GM12873 (cell line): ENCODE results near the gene LRRC25.

ENCODE experiments used
- TF ChIP-seq, protein P1 (sequence below): IDR thresholded peaks from 2 replicates; pipeline ENCODE4 v1.5.1; 2012; ENCODE audit warnings: low read depth, mild to moderate bottlenecking, moderate library complexity, low read length, control low read depth; ENCODE audit not compliant: insufficient read depth; ENCODE audit errors: missing control alignments

The LRRC25 gene

DNA sequence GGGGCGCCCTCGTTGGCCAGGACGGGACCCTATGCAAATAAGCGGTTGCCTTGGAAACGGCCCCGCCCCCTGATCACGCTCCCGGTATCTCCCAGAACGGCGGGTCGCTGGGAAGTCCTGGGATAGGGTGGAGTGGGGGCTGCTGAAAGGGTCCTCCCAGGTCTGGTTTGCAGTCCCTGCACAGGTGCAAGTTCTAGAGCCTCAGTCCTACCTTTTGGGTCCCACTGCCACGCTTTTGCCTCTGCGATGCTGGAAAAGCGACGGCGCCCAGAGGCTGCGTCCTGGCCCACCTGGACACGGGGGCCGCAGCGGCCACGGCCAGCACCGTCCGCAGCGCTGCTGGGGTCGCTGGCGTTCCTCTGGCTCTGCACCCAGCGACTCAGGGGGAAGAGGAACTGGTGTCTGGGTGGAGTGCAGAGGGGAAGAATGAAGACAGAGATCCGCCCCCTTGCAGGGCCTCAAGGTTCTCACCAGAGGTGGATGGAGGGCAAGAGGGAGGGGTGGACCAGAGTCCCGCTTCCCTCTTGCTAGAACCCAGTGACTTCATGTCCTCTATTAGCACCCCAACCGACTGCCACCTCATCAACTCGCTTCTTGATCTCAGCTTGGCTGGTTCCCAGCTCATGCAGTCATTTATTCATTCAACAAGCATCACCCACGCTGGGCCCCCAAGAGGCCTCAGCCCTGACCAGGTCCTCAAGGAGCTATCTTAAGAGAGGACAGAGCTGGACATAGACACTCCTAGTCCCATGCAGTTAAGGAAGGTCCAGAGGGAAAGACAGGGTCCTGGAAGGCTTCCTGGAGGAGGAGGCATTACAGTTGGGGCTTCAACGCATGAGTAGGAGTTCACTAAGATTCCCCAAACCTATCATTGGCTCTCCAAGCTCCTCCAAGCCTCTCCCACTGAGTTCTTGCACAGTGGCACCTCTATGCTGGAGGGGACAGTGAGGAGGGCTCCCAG, at the start of gene LRRC25:
LRRC25 (minus strand) TSS at position 381 of the 961 bp plus-strand sequence. CDS start 659 bp downstream, outside the sequence.
- TF ChIP-seq, protein P1, sequence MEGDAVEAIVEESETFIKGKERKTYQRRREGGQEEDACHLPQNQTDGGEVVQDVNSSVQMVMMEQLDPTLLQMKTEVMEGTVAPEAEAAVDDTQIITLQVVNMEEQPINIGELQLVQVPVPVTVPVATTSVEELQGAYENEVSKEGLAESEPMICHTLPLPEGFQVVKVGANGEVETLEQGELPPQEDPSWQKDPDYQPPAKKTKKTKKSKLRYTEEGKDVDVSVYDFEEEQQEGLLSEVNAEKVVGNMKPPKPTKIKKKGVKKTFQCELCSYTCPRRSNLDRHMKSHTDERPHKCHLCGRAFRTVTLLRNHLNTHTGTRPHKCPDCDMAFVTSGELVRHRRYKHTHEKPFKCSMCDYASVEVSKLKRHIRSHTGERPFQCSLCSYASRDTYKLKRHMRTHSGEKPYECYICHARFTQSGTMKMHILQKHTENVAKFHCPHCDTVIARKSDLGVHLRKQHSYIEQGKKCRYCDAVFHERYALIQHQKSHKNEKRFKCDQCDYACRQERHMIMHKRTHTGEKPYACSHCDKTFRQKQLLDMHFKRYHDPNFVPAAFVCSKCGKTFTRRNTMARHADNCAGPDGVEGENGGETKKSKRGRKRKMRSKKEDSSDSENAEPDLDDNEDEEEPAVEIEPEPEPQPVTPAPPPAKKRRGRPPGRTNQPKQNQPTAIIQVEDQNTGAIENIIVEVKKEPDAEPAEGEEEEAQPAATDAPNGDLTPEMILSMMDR = no peak

DNA sequence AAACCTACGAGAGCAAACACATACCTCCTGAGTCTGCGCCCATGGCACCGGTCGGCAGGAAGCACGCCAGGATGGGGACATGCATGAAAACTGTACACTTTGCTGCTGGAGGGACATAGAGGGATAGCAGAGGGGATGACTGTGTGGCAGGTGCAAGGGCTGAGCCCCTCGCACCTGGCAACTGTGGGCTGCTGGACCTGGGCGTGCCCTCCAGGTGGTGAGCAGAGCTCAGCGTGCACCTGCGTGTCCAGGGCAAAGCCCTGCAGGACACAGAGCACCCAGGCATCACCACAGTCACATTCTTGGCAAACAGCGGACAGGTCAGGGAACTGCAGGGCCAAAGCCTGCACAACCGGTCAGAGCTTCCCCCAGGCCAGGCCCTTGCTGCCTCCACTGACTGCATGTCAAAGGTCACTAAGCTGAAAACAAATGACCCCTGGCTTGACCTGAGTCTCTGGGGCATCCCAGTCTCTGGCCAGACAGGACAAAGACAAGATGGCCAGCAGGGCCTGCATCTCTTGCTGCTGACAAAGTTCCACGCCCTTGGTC, 49.5 kb upstream of the LRRC25 start:
- TF ChIP-seq, protein P1 = no peak

DNA sequence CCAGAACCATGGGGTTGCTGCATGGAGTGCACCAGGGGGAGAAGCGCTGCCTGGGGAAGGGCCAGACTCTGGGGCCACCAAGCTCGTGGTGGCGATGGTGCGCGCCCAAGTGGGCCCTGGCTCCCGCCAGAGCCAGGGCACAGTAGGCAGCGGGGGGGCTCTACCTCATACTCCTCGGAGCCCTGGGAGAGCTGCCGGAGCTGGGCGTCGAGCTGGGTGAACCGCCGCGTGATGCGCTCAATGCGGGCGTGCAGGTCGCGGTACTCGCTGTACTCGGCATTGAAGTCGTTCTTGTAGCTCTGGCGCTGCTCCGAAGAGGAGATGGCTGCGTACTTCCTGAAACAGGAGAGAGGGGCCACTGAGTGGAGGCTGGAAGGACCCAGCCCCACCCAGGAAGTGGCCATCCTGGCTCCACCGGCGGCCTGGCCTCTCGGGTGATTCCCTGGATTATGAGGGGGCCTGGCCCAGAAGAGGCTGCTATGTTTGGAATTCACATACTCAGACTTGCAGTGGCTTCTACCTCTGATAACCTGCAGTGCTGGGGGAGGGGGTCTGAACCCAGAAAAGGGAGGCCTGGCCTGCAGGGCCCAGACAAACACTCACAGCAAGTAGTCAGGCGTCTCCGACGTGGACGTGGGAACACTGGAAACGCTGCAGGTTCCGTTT, 48.9 kb upstream of the LRRC25 start:
- TF ChIP-seq, protein P1 = no peak

DNA sequence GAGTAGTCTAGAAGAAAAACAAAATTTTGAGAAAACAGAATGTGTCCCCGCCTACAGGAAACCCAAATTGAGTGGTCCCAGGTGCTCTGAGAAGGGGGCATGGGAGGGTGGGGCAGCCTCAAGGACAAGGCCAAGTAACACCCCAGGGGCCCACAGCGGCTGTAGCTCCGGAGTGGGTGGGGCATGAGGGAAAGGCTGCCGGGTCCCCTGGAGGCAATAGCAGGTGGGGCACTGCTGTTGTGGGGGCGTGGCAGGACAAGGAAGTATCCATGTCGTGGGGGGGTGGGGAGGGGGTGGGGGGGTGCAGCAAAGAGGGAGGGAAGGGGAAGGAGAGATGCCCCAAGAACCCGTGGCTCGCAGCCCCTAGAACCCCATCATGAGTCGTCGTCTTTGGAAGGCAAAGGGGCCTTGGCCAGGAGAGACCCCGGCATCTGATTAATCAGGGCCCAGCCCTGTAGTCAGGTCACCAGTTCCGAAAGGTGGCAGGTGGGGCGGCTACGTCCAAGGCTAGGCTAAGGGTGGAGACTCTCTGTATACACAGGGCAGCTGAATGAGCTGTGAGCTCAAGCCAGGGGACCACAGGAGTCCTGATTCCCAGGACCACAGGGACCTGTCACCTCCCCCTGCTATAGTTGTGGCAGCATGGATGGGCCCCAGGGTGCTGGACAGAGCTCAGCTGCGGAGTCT, 48.0 kb upstream of the LRRC25 start:
- TF ChIP-seq, protein P1 = no peak

DNA sequence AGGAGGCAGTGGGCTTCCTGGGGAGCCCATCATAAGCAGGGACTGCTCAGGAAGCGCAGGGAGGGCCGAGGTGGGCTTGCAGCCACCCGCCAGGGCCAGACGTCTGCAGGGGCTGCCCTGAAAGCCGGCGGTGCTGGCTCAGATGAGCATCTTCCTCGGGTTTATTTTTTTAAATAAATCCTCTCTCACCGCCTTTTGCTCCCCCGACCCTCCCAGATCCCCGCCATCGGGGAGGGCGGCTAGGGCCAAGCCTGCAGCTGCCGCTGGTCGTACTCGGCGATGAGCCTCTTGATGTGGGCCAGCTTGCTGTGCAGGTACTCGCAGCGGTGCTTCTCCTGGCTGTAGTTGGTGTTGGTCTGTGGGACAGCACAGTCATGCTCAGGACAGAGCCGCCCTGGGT, 47.1 kb upstream of the LRRC25 start:
- TF ChIP-seq, protein P1 = no peak

DNA sequence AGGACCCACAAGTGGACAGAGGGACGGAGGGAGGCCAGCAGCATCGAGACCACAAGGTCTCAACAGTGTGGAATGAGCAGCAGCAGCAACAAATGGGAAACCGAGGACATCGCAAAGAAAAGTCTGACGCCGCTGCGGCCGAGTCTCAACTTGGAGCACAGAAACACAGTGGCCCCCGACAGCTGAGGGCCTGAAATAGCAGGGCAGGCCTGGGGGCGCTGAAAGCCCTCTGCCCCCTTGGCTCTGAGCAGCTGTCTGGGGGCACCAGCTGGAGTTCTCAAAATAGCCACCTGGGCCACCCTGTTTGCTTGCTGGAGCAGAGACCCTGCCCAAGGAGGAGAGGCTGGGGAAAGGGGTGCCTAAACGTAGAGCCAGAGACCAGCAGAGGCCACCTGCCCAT, 46.4 kb upstream of the LRRC25 start:
- TF ChIP-seq, protein P1 = no peak
